GM12873 (cell line): ENCODE measurements around the gene TMEM154.

ENCODE experiments used
- CTCF ChIP-seq: IDR thresholded peaks from 2 replicates; pipeline ENCODE4 v1.5.1; 2012; ENCODE audit warnings: low read depth, mild to moderate bottlenecking, moderate library complexity, low read length, control low read depth; ENCODE audit not compliant: insufficient read depth; ENCODE audit errors: missing control alignments

TMEM154 gene

DNA sequence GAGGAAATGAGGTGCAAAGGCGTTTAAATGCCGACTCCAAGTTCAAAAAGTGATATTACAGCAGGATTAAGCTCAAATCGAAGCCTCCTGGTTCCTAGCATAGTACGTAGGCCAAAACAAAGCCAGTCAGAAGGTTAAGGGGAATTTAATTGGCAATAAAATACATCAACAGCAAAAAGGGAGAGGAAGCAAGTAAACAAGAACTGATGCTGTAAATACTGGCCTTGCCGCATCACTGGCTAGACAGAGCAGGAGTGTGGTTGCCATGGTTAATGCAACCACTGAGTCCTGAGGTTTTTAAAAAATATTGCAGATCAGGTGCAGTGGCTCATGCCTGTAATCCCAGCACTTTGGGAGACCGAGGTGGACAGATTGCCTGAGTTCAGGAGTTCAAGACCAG lies 80.7 kb downstream of the TMEM154 start:
- no peak for TF ChIP-seq CTCF

DNA sequence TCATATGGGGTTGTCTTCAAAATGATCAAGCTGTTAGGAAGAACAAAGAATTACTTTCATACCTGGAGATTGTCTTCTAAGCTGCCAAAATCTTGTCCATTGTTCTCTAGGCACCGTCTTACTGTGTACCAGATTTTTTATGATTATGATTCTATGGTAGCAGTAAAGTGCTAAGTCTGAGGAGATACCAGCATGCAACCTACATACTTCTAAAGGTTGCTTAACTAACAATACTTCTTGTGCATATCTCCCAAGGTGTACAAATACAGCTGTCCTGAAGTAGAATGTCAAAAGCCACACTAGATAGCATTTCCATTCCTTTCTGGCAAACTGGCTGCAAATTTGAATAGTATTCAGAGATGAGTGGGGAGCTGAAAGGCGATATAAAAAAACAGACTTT lies 81.3 kb downstream of the TMEM154 start:
- TF ChIP-seq CTCF = no peak

DNA sequence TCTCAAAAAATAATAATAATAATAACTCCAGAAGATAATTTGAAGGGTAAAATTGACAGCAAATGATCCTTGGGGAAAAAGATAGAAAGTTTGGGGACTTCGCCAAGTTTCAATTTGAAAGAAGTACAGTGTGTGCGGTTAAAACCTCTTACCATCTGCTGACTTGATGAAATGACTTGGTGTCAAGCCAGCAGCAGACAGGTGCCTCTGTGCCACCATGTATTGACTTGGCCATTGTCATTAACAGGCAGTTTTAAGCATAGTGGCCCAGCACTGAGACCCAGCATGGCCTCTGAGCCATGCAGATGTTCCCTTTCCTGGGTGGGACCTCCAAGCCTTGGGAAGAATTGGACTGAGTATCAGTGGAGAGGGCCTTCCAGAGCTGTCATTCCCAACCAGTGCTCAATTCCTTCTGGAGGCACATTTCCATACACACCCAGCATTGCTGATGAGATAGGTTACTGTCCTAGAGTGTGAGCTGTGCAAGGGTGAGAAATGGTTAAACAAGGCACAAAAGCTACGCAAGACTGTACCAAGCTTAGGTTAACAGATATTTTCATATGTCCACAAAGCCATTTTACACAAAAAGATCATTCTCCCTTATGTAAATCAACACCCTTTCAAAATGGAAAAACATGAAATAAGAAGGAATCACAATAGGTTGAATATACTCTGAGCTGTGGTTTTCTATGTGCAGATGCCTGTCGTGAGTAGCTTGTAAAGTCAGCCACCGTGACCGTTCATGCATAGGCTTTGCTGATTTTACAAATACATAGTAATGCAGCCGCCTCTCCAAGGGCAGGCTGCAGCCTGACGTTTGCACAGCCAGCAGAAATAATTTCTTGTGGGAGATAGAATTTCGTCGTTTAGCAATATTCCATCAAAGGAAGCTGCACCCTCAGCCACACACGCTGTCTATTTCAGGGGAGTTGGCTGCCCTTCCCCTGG lies 84.5 kb downstream of the TMEM154 start:
- no peak for TF ChIP-seq CTCF

DNA sequence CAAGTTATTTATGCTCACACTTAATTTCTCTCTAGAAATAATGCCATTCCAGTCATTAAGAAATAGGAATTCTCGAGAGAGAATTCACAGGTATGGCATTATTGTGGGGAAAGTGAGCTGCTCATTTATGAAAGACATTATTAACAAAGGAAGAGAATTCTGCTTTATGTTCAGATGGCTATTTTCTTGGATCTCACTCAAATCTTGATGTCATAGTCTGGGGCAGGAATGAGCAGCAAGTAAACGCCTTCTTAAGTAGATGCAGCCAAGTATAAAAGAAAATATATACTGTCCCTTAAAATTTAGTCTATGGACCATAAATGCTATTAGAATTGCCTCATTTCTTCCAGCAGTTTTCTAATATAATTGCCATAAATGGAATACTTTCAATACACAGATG lies 85.7 kb downstream of the TMEM154 start:
- no peak for TF ChIP-seq CTCF

GRCh38 chr4:152591876-152592275 lies 87.9 kb downstream of the TMEM154 start:
- TF ChIP-seq CTCF = no peak

- TF ChIP-seq CTCF = no peak
Measured at GRCh38 chr4:152591396-152591795, 88.4 kb downstream of the TMEM154 start.

- TF ChIP-seq CTCF = no peak
Measured at GRCh38 chr4:152590179-152591031, 89.4 kb downstream of the TMEM154 start.
